Kidney (tissue), 14 donors: ENCODE measurements around the gene S100A6. TPM values are rescaled to one million over a fixed set of nuclear protein-coding genes. Genes with fewer than 3 reads are reported as not detected.

Experiments
- DNase-seq, 5 donors: peaks; one replicate each; pipeline ENCODE4 v3.0.0-alpha.2; 2013 to 2020
- FAIRE-seq: peaks from 2 replicates; lab custom pipeline; 2012; peaks lifted over from hg19 to GRCh38; lab: Jason Lieb, UNC
- H3K27ac ChIP-seq, 2 donors: one replicate each; pipeline ENCODE4 v1.7.0; 2013; ENCODE audit warnings: low read depth in 2 of 2, low read length in 2 of 2, inconsistent platforms in 1 of 2
- H3K27me3 ChIP-seq: one replicate; pipeline ENCODE4 v1.7.1; 2013; ENCODE audit warnings: low read length, inconsistent platforms; ENCODE audit not compliant: control insufficient read depth, insufficient read depth
- H3K36me3 ChIP-seq, 3 donors: one replicate each; pipeline versions ENCODE4 v1.7.0 to v1.7.1; 2013; ENCODE audit warnings: low read length in 3 of 3, control low read depth in 1 of 3, inconsistent platforms in 1 of 3; ENCODE audit not compliant: insufficient read depth in 3 of 3, control insufficient read depth in 2 of 3
- H3K4me1 ChIP-seq, 3 donors: one replicate each; pipeline versions ENCODE4 v1.7.0 to v1.7.1; 2013; ENCODE audit warnings: low read length in 3 of 3, inconsistent platforms in 1 of 3, low read depth in 1 of 3; ENCODE audit not compliant: control insufficient read depth in 2 of 3, insufficient read depth in 2 of 3
- H3K4me3 ChIP-seq, 3 donors: one replicate each; pipeline versions ENCODE4 v1.7.0 to v1.8.1; 2013; ENCODE audit warnings: low read length in 3 of 3, control low read depth in 1 of 3, inconsistent platforms in 1 of 3
- H3K9ac ChIP-seq, 3 donors: one replicate each; pipeline versions ENCODE4 v1.7.0 to v1.7.1; 2013; ENCODE audit warnings: low read length in 3 of 3, control low read depth in 1 of 3, inconsistent platforms in 1 of 3
- H3K9me3 ChIP-seq, 3 donors: one replicate each; pipeline versions ENCODE4 v1.7.0 to v1.7.1; 2013; ENCODE audit warnings: low read length in 3 of 3, control low read depth in 1 of 3, inconsistent platforms in 1 of 3; ENCODE audit not compliant: control insufficient read depth in 2 of 3, insufficient read depth in 1 of 3
- intact Hi-C: fragments of 100-400 bp; cut with DNase I; formaldehyde crosslinking; loops from one replicate; pipeline ENCODE4 v1.11.1; 2022
- polyA plus RNA-seq: library from polyadenylated mRNA; stranded (reverse); fragments of 350-450 nt; fragmentation: Illumina TruSeq; extraction: RNeasy Lipid Tissue Mini Kit (QIAGEN cat#74804); gene quantifications from one replicate; pipeline ENCODE4 v1.2.3, GENCODE V29; 2014; ENCODE audit warnings: low read depth, low replicate concordance; ENCODE audit not compliant: insufficient read depth
- total RNA-seq: library from RNA; stranded (reverse); fragmentation: NEBNext Ultra II Directional; extraction: Animal tissue kit (Norgen Biotek cat#: 25700); gene quantifications from one replicate; pipeline ENCODE4 v1.2.1, GENCODE V29; 2021
- TF ChIP-seq, protein P1 (sequence below): IDR thresholded peaks from 3 replicates; pipeline ENCODE4 v1.5.1; 2012; ENCODE audit warnings: mild to moderate bottlenecking, moderate library complexity, borderline replicate concordance; ENCODE audit not compliant: insufficient read depth; ENCODE audit errors: extremely low read depth
- donor health status: control.
- donor health status: control.
- donor health status: control.
- donor health status: control.
- donor health status: control.
- donor health status: DM: yes; HTN: yes; CAD: no.
- donor health status: Normal renal cell carcinoma (clear cell type).

S100A6 gene
- total and polyA plus RNA-seq, 2 donors from 2014 or later, result 1,542 to 1,580 TPM

DNA sequence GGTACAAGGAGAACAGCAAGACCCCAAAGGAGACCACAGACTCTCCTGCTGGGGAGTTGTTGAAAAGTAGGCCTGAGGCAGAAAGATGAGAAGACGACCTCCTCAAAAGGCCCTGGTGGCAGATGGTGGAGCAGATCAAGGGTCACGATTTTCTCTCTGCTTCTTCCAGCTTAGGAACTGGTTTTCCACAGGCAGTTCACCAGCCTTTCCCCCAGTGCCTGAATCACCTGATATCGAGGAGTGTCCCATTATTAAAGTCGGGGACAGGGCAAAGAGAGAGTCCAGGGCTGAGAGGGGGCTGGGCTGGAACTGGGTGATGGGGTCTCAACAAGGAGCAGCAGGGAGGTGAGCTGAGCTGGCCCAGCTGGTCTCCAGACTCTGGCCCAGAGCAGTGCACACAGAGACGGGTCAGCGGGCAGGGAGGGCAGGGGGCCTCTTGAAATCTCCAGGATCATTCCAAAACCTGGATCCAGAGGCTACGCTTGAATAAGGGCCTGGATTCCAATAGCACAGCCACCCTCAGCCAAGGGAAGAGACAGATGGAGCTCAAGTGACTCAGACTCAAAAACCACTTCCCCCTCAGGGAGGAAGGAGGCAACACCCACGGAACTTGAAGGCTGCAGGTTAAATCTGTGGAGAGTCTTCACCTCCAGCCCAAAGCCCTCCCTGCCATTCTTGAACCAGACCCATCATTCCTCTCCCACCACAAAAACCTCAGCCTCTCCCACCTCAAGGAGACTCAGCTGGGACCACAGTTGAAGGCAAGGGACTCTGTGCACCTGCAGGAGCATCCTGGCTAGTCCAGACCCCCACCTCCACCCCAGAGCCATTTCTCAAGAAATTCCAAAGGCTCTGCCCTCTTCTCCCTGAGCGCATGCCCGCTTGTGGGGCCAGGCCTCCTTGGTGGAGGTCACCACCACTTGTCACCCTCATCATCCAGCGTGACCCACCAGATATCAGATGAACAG, 4.9 kb upstream of the S100A6 start, which contains the start of gene S100A5:
Gene S100A5 (minus strand): TSS at position 541 of the 968 bp plus-strand sequence. CDS start 743 bp downstream, outside the sequence.
- intact Hi-C loops, result no loop called here
- no peaks in the 10 kb centered on the region for H3K27me3 ChIP-seq
- no peaks in the 10 kb centered on the region for H3K36me3 ChIP-seq
- H3K4me1 ChIP-seq, result peaks cover 5 to 38% (median 17%) of the 10 kb centered on the region in 3 donors
- no peaks in the 10 kb centered on the region for H3K9me3 ChIP-seq
- H3K4me3 ChIP-seq, result no peak within 1 kb of the TSS
- peak in 4 of 5 donors; percentile 61 to 78 (median 72) for DNase-seq
- peak within 1 kb of the TSS in 1 of 3 donors; percentile 47 for H3K9ac ChIP-seq
- TF ChIP-seq, protein P1, sequence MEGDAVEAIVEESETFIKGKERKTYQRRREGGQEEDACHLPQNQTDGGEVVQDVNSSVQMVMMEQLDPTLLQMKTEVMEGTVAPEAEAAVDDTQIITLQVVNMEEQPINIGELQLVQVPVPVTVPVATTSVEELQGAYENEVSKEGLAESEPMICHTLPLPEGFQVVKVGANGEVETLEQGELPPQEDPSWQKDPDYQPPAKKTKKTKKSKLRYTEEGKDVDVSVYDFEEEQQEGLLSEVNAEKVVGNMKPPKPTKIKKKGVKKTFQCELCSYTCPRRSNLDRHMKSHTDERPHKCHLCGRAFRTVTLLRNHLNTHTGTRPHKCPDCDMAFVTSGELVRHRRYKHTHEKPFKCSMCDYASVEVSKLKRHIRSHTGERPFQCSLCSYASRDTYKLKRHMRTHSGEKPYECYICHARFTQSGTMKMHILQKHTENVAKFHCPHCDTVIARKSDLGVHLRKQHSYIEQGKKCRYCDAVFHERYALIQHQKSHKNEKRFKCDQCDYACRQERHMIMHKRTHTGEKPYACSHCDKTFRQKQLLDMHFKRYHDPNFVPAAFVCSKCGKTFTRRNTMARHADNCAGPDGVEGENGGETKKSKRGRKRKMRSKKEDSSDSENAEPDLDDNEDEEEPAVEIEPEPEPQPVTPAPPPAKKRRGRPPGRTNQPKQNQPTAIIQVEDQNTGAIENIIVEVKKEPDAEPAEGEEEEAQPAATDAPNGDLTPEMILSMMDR, result no peak
- peak within 1 kb of the TSS; percentile 59 to 72 for H3K27ac ChIP-seq
- no peak for FAIRE-seq

DNA sequence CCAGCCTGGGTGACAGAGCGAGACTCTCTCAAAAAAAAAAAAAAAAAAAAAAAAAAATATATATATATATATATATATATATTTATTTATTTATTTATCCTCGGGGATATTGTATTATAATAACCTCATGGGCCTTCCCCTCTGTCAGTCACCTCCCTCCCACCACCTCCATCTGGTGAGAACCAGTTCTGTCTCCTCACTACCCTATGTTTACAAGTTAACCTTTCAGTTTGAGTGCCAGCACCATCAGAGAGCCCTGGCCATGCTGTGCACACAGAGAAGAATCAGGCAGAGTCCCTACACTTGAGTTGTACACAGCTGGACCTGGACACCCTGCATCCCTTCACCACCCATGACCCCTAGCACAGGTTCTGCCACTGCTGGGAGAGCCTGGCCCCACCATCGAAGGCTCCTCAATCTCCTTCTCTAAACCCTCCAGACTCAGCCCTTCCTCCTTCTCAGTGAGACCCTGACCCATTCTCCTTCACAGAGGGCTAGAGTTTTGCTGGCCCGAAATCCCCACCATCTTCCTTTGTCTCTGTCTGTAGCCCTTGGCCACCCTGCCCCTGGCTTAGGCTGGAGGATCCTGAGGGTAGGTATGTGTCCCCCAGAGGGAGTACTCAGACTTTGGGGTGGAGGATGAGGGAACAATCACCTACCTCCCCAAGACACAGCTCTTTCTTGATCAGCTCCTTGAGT, 3.8 kb upstream of the S100A6 start:
- H3K27ac ChIP-seq, result peak overlapping the region; percentile 53 to 59
- peak overlapping the region in 1 of 3 donors; percentile 34 for H3K9ac ChIP-seq
- TF ChIP-seq, protein P1, result no peak
- no peaks in the 10 kb centered on the region for H3K27me3 ChIP-seq
- H3K9me3 ChIP-seq, result no peaks in the 10 kb centered on the region
- no peak overlapping the region for H3K4me3 ChIP-seq
- FAIRE-seq, result no peak
- intact Hi-C loops, result no loop called here
- H3K4me1 ChIP-seq, result peaks cover 1 to 36% (median 17%) of the 10 kb centered on the region in 3 donors
- DNase-seq, result no peak
- no peaks in the 10 kb centered on the region for H3K36me3 ChIP-seq

DNA sequence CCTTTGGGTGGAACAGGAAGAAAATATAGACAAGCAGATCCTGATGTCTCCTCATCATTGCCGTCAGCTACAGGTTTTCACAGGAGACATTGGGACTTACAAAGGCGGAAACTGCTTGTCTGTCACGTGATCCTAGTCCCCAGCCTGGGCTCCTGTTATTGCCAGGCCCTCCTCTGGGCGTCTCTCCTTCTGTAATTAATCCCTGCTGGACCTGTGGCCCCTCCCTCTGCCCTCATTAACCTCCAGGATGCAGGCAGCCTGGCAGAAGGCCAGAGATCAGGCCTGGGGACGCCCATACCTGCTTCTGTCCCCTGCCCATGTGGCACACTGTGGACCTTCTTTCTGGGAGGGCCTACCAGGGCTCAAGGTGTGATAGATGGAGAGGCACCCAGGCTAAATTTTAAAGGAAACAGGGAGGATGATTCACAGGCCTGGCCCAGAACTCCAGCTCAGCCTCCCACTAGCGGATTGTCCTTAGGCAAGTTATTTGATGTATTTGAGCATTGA, 2.6 kb upstream of the S100A6 start:
- Histone ChIP-seq H3K4me3 (no peak overlapping the region), H3K27ac (peak overlapping the region; percentile 38 to 63), H3K9ac (no peak overlapping the region), H3K27me3 (no peaks in the 10 kb centered on the region), H3K36me3 (no peaks in the 10 kb centered on the region), H3K4me1 (peaks cover 0 to 38% (median 14%) of the 10 kb centered on the region in 3 donors), H3K9me3 (no peaks in the 10 kb centered on the region)
- peak in 2 of 5 donors; percentile 46 to 70 for DNase-seq
- TF ChIP-seq, protein P1, result no peak
- FAIRE-seq, result no peak
- intact Hi-C loops, result no loop called here
